GM23338 (cell line): ENCODE measurements around the gene HABP4. TPM values are rescaled to one million over a fixed set of nuclear protein-coding genes. Genes with fewer than 3 reads are reported as not detected.
A peak's percentile ranks its signal among the peaks of the same experiment; 100 is the strongest.

ENCODE experiments used
- ATAC-seq: fragments of 200-7000 bp; cut with Tn5 transposase; 3 replicates; pipeline ENCODE4 v1.9.1; 2020
- DNase-seq: peaks from one replicate; pipeline ENCODE4 v3.0.0-alpha.2; 2015; ENCODE audit warnings: low spot score
- H2AFZ ChIP-seq: fragments of 200-600 bp; sonication (generic); 2 replicates; pipeline ENCODE4 v1.8.0; 2016; ENCODE audit warnings: antibody characterized with exemption, mild to moderate bottlenecking, moderate library complexity
- H3F3A ChIP-seq: fragments of 200-600 bp; sonication (generic); replicated peaks from 2 replicates; pipeline ENCODE4 v1.8.0; 2017; ENCODE audit warnings: antibody characterized with exemption, mixed run types, low read depth
- H3K27ac ChIP-seq: fragments of 200-600 bp; sonication (generic); 2 replicates; pipeline ENCODE4 v1.6.1; 2016; ENCODE audit warnings: low read depth
- H3K27me3 ChIP-seq: fragments of 200-600 bp; sonication (generic); 2 replicates; pipeline ENCODE4 v1.8.0; 2016; ENCODE audit warnings: mild to moderate bottlenecking, mixed run types, moderate library complexity; ENCODE audit not compliant: insufficient read depth
- H3K36me3 ChIP-seq: fragments of 200-600 bp; sonication (generic); 2 replicates; pipeline ENCODE4 v1.8.0; 2016; ENCODE audit warnings: mild to moderate bottlenecking; ENCODE audit not compliant: insufficient read depth
- H3K4me1 ChIP-seq: fragments of 200-600 bp; sonication (generic); 2 replicates; pipeline ENCODE4 v1.8.0; 2016; ENCODE audit warnings: mild to moderate bottlenecking, moderate library complexity; ENCODE audit not compliant: insufficient read depth
- H3K4me2 ChIP-seq: fragments of 200-600 bp; sonication (generic); 2 replicates; pipeline ENCODE4 v1.7.1; 2017; ENCODE audit warnings: mixed run types
- H3K4me3 ChIP-seq: fragments of 200-600 bp; sonication (generic); 2 replicates; pipeline ENCODE4 v1.6.1; 2016; ENCODE audit warnings: mixed run types
- H3K79me2 ChIP-seq: fragments of 200-600 bp; sonication (generic); replicated peaks from 2 replicates; pipeline ENCODE4 v1.8.0; 2017; ENCODE audit warnings: mild to moderate bottlenecking; ENCODE audit not compliant: insufficient read depth
- H3K9me2 ChIP-seq: fragments of 200-600 bp; sonication (generic); 2 replicates; pipeline ENCODE4 v1.8.0; 2017; ENCODE audit not compliant: insufficient read depth
- H4K20me1 ChIP-seq: fragments of 200-600 bp; sonication (generic); replicated peaks from 2 replicates; pipeline ENCODE4 v1.8.0; 2017; ENCODE audit warnings: mild to moderate bottlenecking; ENCODE audit not compliant: insufficient read depth
- H3K27ac Mint-ChIP-seq: 2 replicates; pipeline ENCODE4 v1.8.0; 2020; ENCODE audit warnings: inconsistent platforms, mild to moderate bottlenecking, moderate library complexity, mixed read lengths
- H3K27me3 Mint-ChIP-seq: 3 replicates; pipeline ENCODE4 v1.8.0; 2022; ENCODE audit warnings: low read depth, mild to moderate bottlenecking, moderate library complexity, mixed read lengths, inconsistent platforms; ENCODE audit not compliant: insufficient read depth, poor library complexity
- H3K36me3 Mint-ChIP-seq: 3 replicates; pipeline ENCODE4 v1.8.0; 2021; ENCODE audit warnings: low read depth, mild to moderate bottlenecking, inconsistent platforms, moderate library complexity, mixed read lengths
- H3K4me1 Mint-ChIP-seq: 3 replicates; pipeline ENCODE4 v1.8.0; 2020; ENCODE audit warnings: mild to moderate bottlenecking, inconsistent platforms, mixed read lengths
- H3K4me3 Mint-ChIP-seq: 3 replicates; pipeline ENCODE4 v1.8.0; 2021; ENCODE audit warnings: moderate library complexity, mild to moderate bottlenecking, inconsistent platforms, mixed read lengths
- H3K9me3 Mint-ChIP-seq: 3 replicates; pipeline ENCODE4 v1.8.0; 2020; ENCODE audit warnings: moderate library complexity, mild to moderate bottlenecking, inconsistent platforms, mixed read lengths
- CREB1 ChIP-seq: fragments of 250-450 bp; sonication (Bioruptor Pico); IDR thresholded peaks from 2 replicates; pipeline ENCODE4 v1.5.0; 2020; ENCODE audit warnings: low read depth, mild to moderate bottlenecking, moderate library complexity
- CTCF ChIP-seq, 2 experiments: fragments of 200-600 bp in 1 of 2; sonication (generic) in 1 of 2; conservative IDR thresholded peaks; 2 replicates each; pipeline versions ENCODE4 v1.5.1 to v1.6.1; 2016 to 2017; ENCODE audit warnings: antibody characterized with exemption in 2 of 2, low read depth in 2 of 2, mild to moderate bottlenecking in 2 of 2, moderate library complexity in 1 of 2
- EZH2phosphoT487 ChIP-seq: fragments of 200-600 bp; sonication (generic); IDR thresholded peaks from one replicate; pipeline ENCODE4 v1.8.1; 2018; ENCODE audit warnings: antibody characterized with exemption; ENCODE audit not compliant: unreplicated experiment
- NANOG ChIP-seq: IDR thresholded peaks from 2 replicates; pipeline ENCODE4 v1.6.1; 2016; ENCODE audit warnings: antibody characterized with exemption, borderline replicate concordance
- REST ChIP-seq: IDR thresholded peaks from one replicate; pipeline ENCODE4 v1.6.1; 2018; ENCODE audit warnings: antibody characterized with exemption; ENCODE audit not compliant: unreplicated experiment
- STAT1 ChIP-seq: IDR thresholded peaks from one replicate; pipeline ENCODE4 v1.6.1; 2016; ENCODE audit warnings: antibody characterized with exemption; ENCODE audit not compliant: unreplicated experiment
- ZNF331 ChIP-seq: fragments of 250-450 bp; sonication (Bioruptor Pico); IDR thresholded peaks from 2 replicates; pipeline ENCODE4 v1.5.0; 2020; ENCODE audit warnings: low read depth, mild to moderate bottlenecking, moderate library complexity
- ZNF462 ChIP-seq: fragments of 250-450 bp; sonication (Bioruptor Pico); IDR thresholded peaks from 2 replicates; pipeline ENCODE4 v1.5.0; 2020; ENCODE audit warnings: mild to moderate bottlenecking, moderate library complexity
- polyA plus RNA-seq: library from polyadenylated mRNA; unstranded; fragments of >200 nt; fragmentation: Nextera tagmentation; extraction: Ambion mirVana; gene quantifications from 2 replicates; pipeline ENCODE4 v1.2.1, GENCODE V29; 2016
- total RNA-seq: library from RNA; depleted of rRNA; stranded (reverse); fragments of >200 nt; shearing (Covaris generic); gene quantifications from 2 replicates; pipeline ENCODE4 v1.2.3, GENCODE V29; 2014
- TF ChIP-seq, protein P1 (sequence below): IDR thresholded peaks from 2 replicates; pipeline ENCODE4 v1.6.1; 2016; ENCODE audit warnings: antibody characterized with exemption

Gene HABP4
- total and polyA plus RNA-seq, 2 experiments from 2014 or later, result 8.8 to 9.9 TPM

DNA sequence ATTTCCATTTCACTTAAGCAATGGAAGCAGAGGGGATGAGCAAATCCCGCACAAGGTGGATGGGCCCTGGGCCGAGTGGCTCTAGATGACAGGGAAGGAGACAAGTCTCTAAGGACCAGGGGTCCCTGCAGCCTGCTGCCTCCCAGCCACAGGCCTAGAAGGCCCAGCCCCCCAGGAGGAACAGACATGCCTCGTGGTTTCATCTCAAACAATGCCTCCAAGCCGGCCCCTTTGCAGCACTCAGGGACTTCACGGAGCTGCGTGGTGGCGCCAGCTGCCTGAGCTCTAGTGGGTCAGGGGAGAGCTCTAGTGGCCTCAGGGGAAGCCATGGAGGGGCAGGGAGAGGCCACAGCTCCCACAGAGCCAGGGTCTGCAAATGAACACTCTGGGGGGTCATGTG lies 48.8 kb downstream of the HABP4 start (continued):
- TF ChIP-seq CTCF (conservative IDR thresholded peaks at IDR 0.05; ENCODE audit: low read depth in 2 of 2) (no peak), ZNF462 (CRISPR knock-in tag) (no peak), CREB1 (CRISPR knock-in tag) (no peak)

GRCh38 chr9:96499257-96499656 lies 49.3 kb downstream of the HABP4 start:
- no peak overlapping the region for H3K4me3 Mint-ChIP-seq
- TF ChIP-seq CTCF (conservative IDR thresholded peaks at IDR 0.05; ENCODE audit: low read depth in 2 of 2), result no peak
- TF ChIP-seq STAT1, result no peak
- TF ChIP-seq, protein P1, sequence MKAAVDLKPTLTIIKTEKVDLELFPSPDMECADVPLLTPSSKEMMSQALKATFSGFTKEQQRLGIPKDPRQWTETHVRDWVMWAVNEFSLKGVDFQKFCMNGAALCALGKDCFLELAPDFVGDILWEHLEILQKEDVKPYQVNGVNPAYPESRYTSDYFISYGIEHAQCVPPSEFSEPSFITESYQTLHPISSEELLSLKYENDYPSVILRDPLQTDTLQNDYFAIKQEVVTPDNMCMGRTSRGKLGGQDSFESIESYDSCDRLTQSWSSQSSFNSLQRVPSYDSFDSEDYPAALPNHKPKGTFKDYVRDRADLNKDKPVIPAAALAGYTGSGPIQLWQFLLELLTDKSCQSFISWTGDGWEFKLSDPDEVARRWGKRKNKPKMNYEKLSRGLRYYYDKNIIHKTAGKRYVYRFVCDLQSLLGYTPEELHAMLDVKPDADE, result no peak
- TF ChIP-seq NANOG, result no peak
- no peak for TF ChIP-seq ZNF331 (CRISPR knock-in tag)
- TF ChIP-seq EZH2phosphoT487, result no peak
- TF ChIP-seq REST, result no peak

More at GRCh38 chr9:96499257-96499656, 49.3 kb downstream of the HABP4 start:
- no peaks in the 10 kb centered on the region for H3K9me2 ChIP-seq
- Mint-ChIP-seq H3K27ac (peak overlapping the region; percentile 27; the same call in 1 of the 2 replicates), H3K4me1 (peaks cover 46% of the 10 kb centered on the region), H3K9me3 (no peaks in the 10 kb centered on the region), H3K36me3 (peaks cover 9% of the 10 kb centered on the region; the same call in 2 of the 3 replicates), H3K27me3 (peaks cover 6% of the 10 kb centered on the region)
- H3K4me1 ChIP-seq, result peaks cover 34% of the 10 kb centered on the region
- no peak overlapping the region for H3K4me2 ChIP-seq
- H3F3A ChIP-seq, result 0 out of 2 replicates have a peak, but pooled peaks cover 2% of the 10 kb centered on the region
- H3K27me3 ChIP-seq, result no peaks in the 10 kb centered on the region
- no peak overlapping the region for H2AFZ ChIP-seq
- H3K79me2 ChIP-seq, result no peaks in the 10 kb centered on the region
- no peak for DNase-seq
- ATAC-seq, result no peak
- no peaks in the 10 kb centered on the region for H4K20me1 ChIP-seq
- H3K27ac ChIP-seq, result no peak overlapping the region
- H3K4me3 ChIP-seq, result no peak overlapping the region
- H3K36me3 ChIP-seq, result no peaks in the 10 kb centered on the region
